ENCODE measurements around the gene AGAP4.
"Not testable (repeated sequence)": the region's sequence is repeated elsewhere in the genome, so short reads cannot be mapped to it uniquely, and the experiment has no call there.

DNA sequence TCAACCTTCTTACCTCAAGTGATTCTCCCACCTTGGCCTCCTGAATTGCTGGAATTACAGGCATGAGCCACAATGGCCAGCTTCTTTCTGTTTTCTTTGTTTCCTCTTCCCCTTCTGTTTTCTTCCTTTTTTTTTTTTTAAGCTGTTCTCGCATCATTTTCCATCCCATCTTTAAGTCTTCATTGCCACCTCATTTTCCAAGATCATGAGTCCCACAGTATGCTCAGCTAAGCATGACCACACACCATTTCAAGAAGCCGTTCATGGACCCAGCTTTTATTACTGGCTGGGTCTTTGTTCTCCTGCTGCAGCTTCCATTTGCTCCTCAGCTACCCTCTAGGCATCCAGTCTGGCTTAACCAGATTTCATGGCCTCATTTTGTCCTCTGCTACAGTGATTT lies 52.5 kb downstream of the AGAP4 start:
- TF ChIP-seq, protein P1, sequence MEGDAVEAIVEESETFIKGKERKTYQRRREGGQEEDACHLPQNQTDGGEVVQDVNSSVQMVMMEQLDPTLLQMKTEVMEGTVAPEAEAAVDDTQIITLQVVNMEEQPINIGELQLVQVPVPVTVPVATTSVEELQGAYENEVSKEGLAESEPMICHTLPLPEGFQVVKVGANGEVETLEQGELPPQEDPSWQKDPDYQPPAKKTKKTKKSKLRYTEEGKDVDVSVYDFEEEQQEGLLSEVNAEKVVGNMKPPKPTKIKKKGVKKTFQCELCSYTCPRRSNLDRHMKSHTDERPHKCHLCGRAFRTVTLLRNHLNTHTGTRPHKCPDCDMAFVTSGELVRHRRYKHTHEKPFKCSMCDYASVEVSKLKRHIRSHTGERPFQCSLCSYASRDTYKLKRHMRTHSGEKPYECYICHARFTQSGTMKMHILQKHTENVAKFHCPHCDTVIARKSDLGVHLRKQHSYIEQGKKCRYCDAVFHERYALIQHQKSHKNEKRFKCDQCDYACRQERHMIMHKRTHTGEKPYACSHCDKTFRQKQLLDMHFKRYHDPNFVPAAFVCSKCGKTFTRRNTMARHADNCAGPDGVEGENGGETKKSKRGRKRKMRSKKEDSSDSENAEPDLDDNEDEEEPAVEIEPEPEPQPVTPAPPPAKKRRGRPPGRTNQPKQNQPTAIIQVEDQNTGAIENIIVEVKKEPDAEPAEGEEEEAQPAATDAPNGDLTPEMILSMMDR (IDR thresholded peaks at IDR 0.05; ENCODE audit: low read depth, low read length), result not testable (repeated sequence)
- not testable (repeated sequence) for TF ChIP-seq MYC (IDR thresholded peaks at IDR 0.05; ENCODE audit: low read depth, low read length); POLR2A (IDR thresholded peaks at IDR 0.05; ENCODE audit: extremely low read depth, insufficient read length)

All from NB4 (cell line).